ENCODE measurements around the gene CALCOCO1.

GRCh38 chr12:53756300-53757100, 29.2 kb upstream of the CALCOCO1 start:
- TF ChIP-seq ATF3 (CRISPR knock-in tag; IDR thresholded peaks at IDR 0.05) (no peak), POLR2AphosphoS5 (IDR thresholded peaks at IDR 0.05; ENCODE audit: low read depth, low read length) (no peak), TCF12 (IDR thresholded peaks at IDR 0.05) (no peak), TCF12 (CRISPR knock-in tag; IDR thresholded peaks at IDR 0.05) (no peak), ZNF747 (CRISPR knock-in tag; IDR thresholded peaks at IDR 0.05; ENCODE audit: borderline replicate concordance) (no peak), ZNF777 (CRISPR knock-in tag; IDR thresholded peaks at IDR 0.05) (no peak), MLX (CRISPR knock-in tag; IDR thresholded peaks at IDR 0.05) (no peak), ZNF317 (CRISPR knock-in tag; IDR thresholded peaks at IDR 0.05) (no peak)

All from HepG2 (cell line).